Thoracic aorta (tissue), 2 donors: ENCODE results near the gene PARN. TPM values are rescaled to one million over a fixed set of nuclear protein-coding genes. Genes with fewer than 3 reads are reported as not detected.

Experiments used
- ATAC-seq: fragments of 150-250 bp; one replicate; pipeline ENCODE4 v1.8.0; 2017; ENCODE audit warnings: low read depth; ENCODE audit not compliant: insufficient number of reproducible peaks, low FRiP score
- DNase-seq: peaks from one replicate; pipeline ENCODE4 v3.0.0-alpha.2; 2020; ENCODE audit warnings: low spot score
- H3K27ac ChIP-seq, 2 donors: fragments of 200-600 bp; sonication (generic); 1 replicate in 1 of 2; 2 replicates in 1 of 2; pipeline ENCODE4 v1.5.1; 2016; ENCODE audit warnings: mild to moderate bottlenecking in 2 of 2, moderate library complexity in 2 of 2
- H3K27me3 ChIP-seq: fragments of 200-600 bp; sonication (generic); replicated peaks from 2 replicates; pipeline ENCODE4 v1.6.0; 2016; ENCODE audit warnings: mild to moderate bottlenecking; ENCODE audit not compliant: insufficient read depth
- H3K36me3 ChIP-seq: fragments of 200-600 bp; sonication (generic); one replicate; pipeline ENCODE4 v1.5.1; 2016
- H3K4me1 ChIP-seq, 2 donors: fragments of 200-600 bp; sonication (generic); 1 replicate in 1 of 2; 2 replicates in 1 of 2; pipeline versions ENCODE4 v1.5.1 to v1.6.0; 2016; ENCODE audit warnings: low read depth in 2 of 2, mild to moderate bottlenecking in 1 of 2; ENCODE audit not compliant: control insufficient read depth in 1 of 2
- H3K4me3 ChIP-seq: fragments of 200-600 bp; sonication (generic); 2 replicates; pipeline ENCODE4 v1.5.1; 2016; ENCODE audit warnings: mild to moderate bottlenecking
- H3K9me3 ChIP-seq: fragments of 200-600 bp; sonication (generic); 2 replicates; pipeline ENCODE4 v1.5.1; 2016
- total RNA-seq, 2 donors: library from RNA; depleted of rRNA; stranded (reverse); fragments of >200 nt; gene quantifications; one replicate each; pipeline versions ENCODE4 v1.1.0 to v1.2.3, GENCODE V29; 2016
- TF ChIP-seq, protein P1 (sequence below): fragments of 200-600 bp; sonication (generic); IDR thresholded peaks from one replicate; pipeline ENCODE4 v1.5.1; 2019; ENCODE audit warnings: antibody characterized with exemption

PARN gene
- total RNA-seq, 2 donors from 2014 or later, result 51.0 to 66.7 TPM

DNA sequence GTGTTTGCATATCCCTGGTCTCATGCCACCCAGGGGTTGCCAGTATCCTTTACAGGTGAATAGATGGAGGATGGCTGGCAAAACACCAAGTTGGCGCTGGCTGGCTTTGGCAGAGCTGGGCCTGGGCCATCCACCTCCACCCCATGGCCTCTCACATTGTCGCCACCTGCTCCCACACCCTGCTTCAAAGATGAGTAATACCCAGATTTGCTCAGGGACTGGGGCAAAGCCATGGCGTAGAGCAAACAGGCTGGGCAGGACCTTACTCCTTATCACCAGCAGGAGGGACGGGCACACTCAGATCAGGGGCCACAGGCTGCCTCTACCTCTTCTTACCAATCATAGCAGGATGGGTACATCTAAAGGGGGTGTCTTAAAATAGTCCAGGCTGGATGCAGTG is 39.7 kb upstream of the PARN start:
- Histone ChIP-seq H3K36me3 (peaks cover 15% of the 10 kb centered on the region), H3K27me3 (no peaks in the 10 kb centered on the region), H3K27ac (no peak overlapping the region), H3K4me1 (no peaks in the 10 kb centered on the region), H3K9me3 (no peaks in the 10 kb centered on the region), H3K4me3 (no peak overlapping the region)
- ATAC-seq, result no peak
- DNase-seq, result no peak
- TF ChIP-seq, protein P1, sequence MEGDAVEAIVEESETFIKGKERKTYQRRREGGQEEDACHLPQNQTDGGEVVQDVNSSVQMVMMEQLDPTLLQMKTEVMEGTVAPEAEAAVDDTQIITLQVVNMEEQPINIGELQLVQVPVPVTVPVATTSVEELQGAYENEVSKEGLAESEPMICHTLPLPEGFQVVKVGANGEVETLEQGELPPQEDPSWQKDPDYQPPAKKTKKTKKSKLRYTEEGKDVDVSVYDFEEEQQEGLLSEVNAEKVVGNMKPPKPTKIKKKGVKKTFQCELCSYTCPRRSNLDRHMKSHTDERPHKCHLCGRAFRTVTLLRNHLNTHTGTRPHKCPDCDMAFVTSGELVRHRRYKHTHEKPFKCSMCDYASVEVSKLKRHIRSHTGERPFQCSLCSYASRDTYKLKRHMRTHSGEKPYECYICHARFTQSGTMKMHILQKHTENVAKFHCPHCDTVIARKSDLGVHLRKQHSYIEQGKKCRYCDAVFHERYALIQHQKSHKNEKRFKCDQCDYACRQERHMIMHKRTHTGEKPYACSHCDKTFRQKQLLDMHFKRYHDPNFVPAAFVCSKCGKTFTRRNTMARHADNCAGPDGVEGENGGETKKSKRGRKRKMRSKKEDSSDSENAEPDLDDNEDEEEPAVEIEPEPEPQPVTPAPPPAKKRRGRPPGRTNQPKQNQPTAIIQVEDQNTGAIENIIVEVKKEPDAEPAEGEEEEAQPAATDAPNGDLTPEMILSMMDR, result no peak

DNA sequence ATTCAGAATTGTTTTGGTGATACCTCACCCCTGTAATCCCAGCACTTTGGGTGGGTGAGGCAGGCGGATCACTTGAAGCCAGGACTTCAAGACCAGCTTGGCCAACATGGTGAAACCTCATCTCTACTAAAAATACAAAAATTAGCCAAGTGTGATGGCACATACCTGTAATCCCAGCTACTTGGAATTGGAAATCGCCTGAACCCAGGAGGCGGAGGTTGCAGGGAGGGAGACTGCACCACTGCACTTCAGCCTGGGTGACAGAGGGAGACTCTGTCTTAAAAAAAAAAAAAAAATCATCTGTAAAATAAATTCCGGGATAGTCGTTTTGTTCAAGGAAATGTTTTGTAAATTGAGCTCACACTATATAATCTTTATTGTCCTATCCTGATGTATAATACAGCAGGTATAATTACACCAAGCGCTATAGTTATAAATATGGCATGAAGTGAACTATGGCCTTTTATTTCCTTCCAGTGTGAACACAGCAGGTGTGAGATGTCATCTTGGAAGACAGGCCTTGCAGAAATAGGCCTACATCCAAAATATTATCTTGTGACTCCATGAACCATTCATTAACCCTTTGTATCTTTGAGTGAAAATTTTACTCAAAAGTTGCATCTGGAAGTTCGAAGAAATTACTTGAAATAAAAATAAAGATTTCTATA is 38.6 kb upstream of the PARN start:
- Histone ChIP-seq H3K9me3 (no peaks in the 10 kb centered on the region), H3K27ac (no peak overlapping the region), H3K27me3 (no peaks in the 10 kb centered on the region), H3K4me3 (no peak overlapping the region), H3K4me1 (no peaks in the 10 kb centered on the region), H3K36me3 (peaks cover 22% of the 10 kb centered on the region)
- TF ChIP-seq, protein P1, result no peak
- ATAC-seq (no peak), DNase-seq (no peak)

DNA sequence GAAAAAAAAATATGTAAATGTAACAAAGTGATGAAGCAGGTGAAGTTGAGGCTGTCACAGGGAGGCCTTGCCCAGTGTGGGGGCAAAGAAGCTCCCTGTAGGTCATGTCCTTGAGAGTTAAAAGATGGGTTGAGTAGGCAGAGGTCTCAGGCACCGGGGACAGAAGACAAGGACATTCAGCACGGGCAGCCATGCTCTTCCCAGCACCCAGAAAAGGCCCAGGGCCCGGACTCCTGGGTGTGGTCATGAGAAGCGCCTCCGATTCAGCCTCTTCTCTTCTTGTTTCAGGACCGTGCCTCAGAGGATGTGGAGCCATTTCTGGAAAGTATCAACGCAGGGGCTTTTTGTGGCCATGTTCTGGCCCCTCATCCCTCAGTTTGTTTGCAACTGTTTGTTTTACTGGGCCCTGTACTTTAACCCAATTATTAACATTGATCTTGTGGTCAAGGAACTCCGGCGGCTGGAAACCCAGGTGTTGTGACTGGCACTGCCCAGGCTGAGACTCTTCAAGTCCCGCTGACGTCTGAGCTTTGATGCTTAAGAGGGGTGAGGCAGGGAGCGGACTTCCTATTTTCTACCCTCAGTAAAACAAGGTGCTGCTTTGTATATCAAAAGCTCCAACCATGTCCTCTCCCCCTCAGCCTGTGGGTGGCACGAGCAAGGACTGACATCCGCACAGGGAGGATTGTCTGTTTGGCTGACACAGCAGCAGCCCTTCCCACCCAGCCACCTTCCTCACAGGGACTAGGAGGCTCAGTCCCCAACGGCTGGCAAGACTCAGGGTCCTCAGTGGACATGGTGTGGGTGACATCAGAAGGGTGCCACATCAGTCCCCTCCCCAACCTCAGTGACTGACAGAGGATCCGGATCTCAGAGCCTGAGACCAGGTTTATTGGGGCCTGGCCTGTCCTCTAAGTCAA is 37.5 kb upstream of the PARN start:
- Histone ChIP-seq H3K36me3 (peaks cover 33% of the 10 kb centered on the region), H3K9me3 (no peaks in the 10 kb centered on the region), H3K27ac (no peak overlapping the region), H3K4me3 (no peak overlapping the region), H3K4me1 (no peaks in the 10 kb centered on the region), H3K27me3 (no peaks in the 10 kb centered on the region)
- ATAC-seq (no peak), DNase-seq (no peak)
- TF ChIP-seq, protein P1, result no peak

DNA sequence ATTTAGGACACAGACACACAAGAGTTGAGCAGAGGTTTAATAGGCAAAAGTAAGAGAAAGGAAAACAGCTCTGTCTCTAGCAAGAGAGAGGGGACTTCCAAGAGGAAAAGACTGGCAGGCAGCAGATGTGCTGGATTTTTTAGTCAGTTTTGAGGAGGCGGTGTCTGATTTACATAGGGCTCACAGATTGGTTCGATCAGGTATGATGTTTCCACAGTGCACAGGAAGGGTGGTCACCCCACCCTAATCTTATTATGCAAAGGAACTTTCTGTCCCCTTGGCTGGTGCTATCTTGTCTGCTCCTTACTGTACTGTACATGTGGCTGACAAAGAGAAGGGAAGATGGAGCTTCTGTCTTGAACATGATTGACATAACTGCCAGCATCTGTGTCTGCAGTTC is 28.0 kb upstream of the PARN start:
- DNase-seq, result no peak
- TF ChIP-seq, protein P1, result no peak
- no peaks in the 10 kb centered on the region for H3K27me3 ChIP-seq
- no peak overlapping the region for H3K27ac ChIP-seq
- H3K4me3 ChIP-seq, result no peak overlapping the region
- no peaks in the 10 kb centered on the region for H3K4me1 ChIP-seq
- H3K9me3 ChIP-seq, result no peaks in the 10 kb centered on the region
- peaks cover 40% of the 10 kb centered on the region for H3K36me3 ChIP-seq
- no peak for ATAC-seq

DNA sequence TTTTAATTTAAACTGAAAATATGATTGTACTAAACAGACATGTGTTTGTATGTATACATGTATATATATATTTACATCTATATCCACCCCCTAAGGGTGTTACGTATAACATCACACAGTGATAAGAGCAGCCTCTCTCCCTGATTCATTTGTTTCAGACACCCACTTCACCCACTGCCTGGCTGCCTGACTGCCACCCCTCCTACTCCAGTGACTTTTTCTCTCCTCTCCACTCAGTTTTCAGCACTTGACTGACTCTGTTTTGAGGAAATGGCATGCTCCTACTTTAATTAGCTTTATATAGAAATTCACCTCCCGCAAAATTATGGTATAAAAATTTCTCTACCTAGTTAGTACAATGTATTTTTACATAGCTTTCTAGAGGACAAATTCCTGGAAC is 22.7 kb upstream of the PARN start:
- no peaks in the 10 kb centered on the region for H3K9me3 ChIP-seq
- H3K36me3 ChIP-seq, result peaks cover 39% of the 10 kb centered on the region
- no peak overlapping the region for H3K4me3 ChIP-seq
- H3K27ac ChIP-seq, result no peak overlapping the region
- no peak for DNase-seq
- no peaks in the 10 kb centered on the region for H3K27me3 ChIP-seq
- ATAC-seq, result no peak
- TF ChIP-seq, protein P1, result no peak
- H3K4me1 ChIP-seq, result no peaks in the 10 kb centered on the region
